ENCODE results near the gene GPR68.

The GPR68 gene

DNA sequence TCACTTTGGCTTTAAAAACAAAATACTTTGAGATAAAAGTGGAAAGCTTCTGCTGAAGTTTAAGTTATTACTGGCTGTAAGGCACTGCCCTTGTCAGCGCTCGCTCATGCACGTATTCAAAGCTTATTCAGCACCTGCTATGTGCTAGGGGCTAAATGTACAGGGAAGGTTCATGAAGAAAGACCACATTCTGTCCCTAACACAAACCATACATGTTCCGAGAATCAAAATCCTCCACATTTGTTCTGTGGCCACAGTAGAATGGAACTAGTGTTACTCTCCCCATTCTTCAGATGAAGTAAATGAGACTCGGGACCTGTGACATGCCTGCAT is 33.8 kb upstream of the GPR68 start:
- no peak overlapping the region for H3K27ac Mint-ChIP-seq
- H3K4me1 Mint-ChIP-seq: no peaks in the 10 kb centered on the region
- TF ChIP-seq, protein P1, sequence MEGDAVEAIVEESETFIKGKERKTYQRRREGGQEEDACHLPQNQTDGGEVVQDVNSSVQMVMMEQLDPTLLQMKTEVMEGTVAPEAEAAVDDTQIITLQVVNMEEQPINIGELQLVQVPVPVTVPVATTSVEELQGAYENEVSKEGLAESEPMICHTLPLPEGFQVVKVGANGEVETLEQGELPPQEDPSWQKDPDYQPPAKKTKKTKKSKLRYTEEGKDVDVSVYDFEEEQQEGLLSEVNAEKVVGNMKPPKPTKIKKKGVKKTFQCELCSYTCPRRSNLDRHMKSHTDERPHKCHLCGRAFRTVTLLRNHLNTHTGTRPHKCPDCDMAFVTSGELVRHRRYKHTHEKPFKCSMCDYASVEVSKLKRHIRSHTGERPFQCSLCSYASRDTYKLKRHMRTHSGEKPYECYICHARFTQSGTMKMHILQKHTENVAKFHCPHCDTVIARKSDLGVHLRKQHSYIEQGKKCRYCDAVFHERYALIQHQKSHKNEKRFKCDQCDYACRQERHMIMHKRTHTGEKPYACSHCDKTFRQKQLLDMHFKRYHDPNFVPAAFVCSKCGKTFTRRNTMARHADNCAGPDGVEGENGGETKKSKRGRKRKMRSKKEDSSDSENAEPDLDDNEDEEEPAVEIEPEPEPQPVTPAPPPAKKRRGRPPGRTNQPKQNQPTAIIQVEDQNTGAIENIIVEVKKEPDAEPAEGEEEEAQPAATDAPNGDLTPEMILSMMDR (IDR thresholded peaks at IDR 0.05; ENCODE audit: unreplicated experiment in 3 of 3): no peak
- H3K27me3 Mint-ChIP-seq (ENCODE audit: low read depth): no peaks in the 10 kb centered on the region
- peaks cover 29% of the 10 kb centered on the region for H3K36me3 Mint-ChIP-seq (ENCODE audit: low read depth)
- no peaks in the 10 kb centered on the region for H3K9me3 Mint-ChIP-seq
- no peak overlapping the region for H3K4me3 Mint-ChIP-seq

DNA sequence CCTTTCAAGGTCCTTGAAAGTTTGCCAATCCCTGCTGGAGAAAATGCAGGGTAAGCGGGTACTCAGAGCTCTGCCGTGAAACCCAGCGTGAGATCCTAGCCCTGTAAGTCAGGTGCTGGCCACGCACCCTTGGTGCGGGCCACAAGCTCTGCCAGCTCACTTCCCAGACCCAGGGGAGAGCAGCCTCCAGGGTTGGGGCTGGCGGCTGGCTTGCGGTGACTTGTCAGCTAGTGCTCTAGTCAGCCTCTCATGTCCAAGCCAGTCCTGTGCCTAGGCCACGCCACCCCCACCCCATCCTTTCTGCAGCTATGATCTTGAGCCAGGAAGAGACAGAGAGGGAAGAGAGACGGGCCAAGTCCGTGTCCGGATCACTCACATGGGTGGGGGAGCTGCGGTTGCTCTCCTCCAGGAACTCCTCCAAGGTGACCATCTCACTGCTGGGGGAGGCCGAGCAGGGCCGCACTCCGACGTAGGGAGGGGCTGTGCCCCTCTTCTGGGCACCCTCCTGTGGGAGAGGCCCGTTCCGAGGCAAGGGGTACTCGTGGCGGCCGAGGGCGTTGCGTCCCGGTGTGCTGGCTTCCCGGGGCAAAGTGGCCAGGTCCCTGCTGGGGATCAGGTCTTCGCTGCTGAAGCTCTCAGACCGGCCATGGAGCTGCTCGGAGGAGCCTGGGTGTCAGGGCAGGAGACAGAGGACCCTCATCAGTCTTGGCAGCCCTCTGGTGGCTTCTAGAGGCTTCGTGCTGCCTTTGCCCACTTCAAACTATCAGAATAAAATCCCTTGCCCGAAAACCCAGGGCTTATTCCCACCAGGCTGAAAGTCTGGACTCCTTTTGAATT is 33.3 kb upstream of the GPR68 start:
- Mint-ChIP-seq H3K36me3 (ENCODE audit: low read depth) (peaks cover 23% of the 10 kb centered on the region), H3K4me1 (no peaks in the 10 kb centered on the region), H3K9me3 (no peaks in the 10 kb centered on the region), H3K27me3 (ENCODE audit: low read depth) (no peaks in the 10 kb centered on the region), H3K27ac (no peak overlapping the region), H3K4me3 (no peak overlapping the region)
- TF ChIP-seq, protein P1 (IDR thresholded peaks at IDR 0.05; ENCODE audit: unreplicated experiment in 3 of 3): no peak

DNA sequence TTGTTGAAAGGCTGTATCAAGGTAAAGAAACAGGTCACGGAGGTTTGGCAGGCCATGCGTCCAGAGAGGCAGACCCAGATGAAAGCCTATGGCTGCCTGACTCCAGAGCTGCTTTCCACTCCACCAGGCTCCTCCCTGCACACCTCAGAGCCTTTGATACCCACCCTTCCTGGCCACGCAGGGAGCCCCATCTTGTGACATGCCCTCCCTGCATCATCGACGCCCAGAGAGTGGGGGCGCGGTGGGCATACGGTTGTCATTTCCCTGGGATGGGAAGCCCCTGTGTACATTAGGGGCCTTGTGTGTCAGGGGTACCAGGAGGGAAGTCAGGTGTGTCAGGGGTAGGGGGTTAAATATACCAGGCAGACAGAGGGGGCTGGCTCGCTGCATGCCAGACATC is 30.3 kb upstream of the GPR68 start:
- Mint-ChIP-seq H3K27ac (no peak overlapping the region), H3K4me1 (peaks cover 2% of the 10 kb centered on the region), H3K4me3 (no peak overlapping the region), H3K27me3 (ENCODE audit: low read depth) (peaks cover 3% of the 10 kb centered on the region), H3K9me3 (no peaks in the 10 kb centered on the region), H3K36me3 (ENCODE audit: low read depth) (peaks cover 13% of the 10 kb centered on the region)
- TF ChIP-seq, protein P1 (IDR thresholded peaks at IDR 0.05; ENCODE audit: unreplicated experiment in 3 of 3): no peak

DNA sequence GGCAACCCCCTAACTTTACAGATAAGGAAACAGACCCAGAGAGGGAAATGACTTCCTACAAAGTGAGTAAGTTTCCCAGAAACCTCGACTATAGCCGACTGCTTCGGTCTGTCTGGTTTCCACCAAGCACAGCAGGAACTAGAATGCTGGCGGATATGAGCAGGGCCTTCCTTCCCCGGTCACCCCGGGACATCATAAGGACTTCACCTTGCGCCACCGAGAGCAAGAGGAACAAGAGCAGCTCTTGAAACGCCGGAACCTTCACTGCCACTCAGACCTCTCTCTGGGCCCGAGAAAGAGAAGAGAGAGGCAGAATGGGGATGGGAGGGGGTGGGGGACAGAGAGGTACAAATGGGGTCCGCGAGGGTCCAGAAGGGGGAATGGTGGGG is 29.4 kb upstream of the GPR68 start:
- Mint-ChIP-seq H3K4me1 (peaks cover 11% of the 10 kb centered on the region), H3K36me3 (ENCODE audit: low read depth) (peaks cover 14% of the 10 kb centered on the region), H3K4me3 (no peak overlapping the region), H3K27ac (no peak overlapping the region), H3K9me3 (no peaks in the 10 kb centered on the region), H3K27me3 (ENCODE audit: low read depth) (peaks cover 3% of the 10 kb centered on the region)
- TF ChIP-seq, protein P1 (IDR thresholded peaks at IDR 0.05; ENCODE audit: unreplicated experiment in 3 of 3): no peak

DNA sequence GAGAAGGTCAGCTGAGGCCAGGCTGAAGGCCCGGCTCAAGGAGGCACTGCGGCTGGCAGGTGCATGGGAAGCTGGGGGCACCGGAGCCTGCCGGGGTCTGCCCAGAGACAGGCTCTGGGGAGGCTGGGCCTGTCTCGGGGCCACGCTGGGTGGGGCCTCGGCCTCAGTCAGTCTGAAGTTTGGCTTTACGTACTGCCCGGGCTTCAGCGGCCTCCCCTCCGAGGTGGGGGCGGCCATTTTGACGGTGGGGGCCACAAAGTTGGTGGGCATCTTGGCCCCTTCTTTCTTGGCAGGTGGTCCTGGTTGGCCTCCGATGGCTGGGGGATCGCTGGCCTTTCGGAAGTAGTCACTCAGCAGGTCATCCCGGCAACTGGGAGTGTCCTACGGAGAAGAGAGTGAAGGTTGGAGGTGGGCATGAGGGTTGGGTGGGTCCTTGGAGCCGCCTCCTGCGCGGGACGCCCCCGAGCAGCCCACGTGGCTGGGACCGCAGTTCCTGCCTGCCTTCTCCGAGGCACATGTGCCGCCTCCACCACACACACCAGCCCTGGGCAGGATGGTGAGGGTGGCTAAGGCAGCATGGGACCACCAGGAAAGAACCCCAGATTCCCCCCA is 28.9 kb upstream of the GPR68 start:
- Mint-ChIP-seq H3K4me3 (no peak overlapping the region), H3K36me3 (ENCODE audit: low read depth) (peaks cover 14% of the 10 kb centered on the region), H3K9me3 (no peaks in the 10 kb centered on the region), H3K4me1 (peaks cover 11% of the 10 kb centered on the region), H3K27me3 (ENCODE audit: low read depth) (peaks cover 3% of the 10 kb centered on the region), H3K27ac (no peak overlapping the region)
- TF ChIP-seq, protein P1 (IDR thresholded peaks at IDR 0.05; ENCODE audit: unreplicated experiment in 3 of 3): no peak
